Fibroblast of lung (primary cell): ENCODE measurements around the gene RAD51AP1.

ENCODE experiments used
- CTCF ChIP-seq, 2 donors: IDR thresholded peaks in 1 of 2; conservative IDR thresholded peaks in 1 of 2; 1 replicate in 1 of 2; 2 replicates in 1 of 2; pipeline ENCODE4 v1.5.1; 2011 to 2012; ENCODE audit warnings: low read length in 2 of 2, control low read depth in 1 of 2, inconsistent platforms in 1 of 2, low read depth in 1 of 2, mild to moderate bottlenecking in 1 of 2
- EZH2 ChIP-seq: IDR thresholded peaks from 2 replicates; pipeline ENCODE4 v1.5.1; 2012; ENCODE audit warnings: low read length, control low read depth, mild to moderate bottlenecking; ENCODE audit errors: missing control alignments

GRCh38 chr12:4603946-4604345 lies 65.3 kb downstream of the RAD51AP1 start:
- TF ChIP-seq CTCF (conservative IDR thresholded peaks at IDR 0.05 in 1 of 2, IDR thresholded peaks at IDR 0.05 in 1 of 2; ENCODE audit: low read depth in 1 of 2, low read length in 2 of 2) (no peak), EZH2 (no peak)
